ENCODE measurements around the gene HOXD12.

HOXD12 gene

DNA sequence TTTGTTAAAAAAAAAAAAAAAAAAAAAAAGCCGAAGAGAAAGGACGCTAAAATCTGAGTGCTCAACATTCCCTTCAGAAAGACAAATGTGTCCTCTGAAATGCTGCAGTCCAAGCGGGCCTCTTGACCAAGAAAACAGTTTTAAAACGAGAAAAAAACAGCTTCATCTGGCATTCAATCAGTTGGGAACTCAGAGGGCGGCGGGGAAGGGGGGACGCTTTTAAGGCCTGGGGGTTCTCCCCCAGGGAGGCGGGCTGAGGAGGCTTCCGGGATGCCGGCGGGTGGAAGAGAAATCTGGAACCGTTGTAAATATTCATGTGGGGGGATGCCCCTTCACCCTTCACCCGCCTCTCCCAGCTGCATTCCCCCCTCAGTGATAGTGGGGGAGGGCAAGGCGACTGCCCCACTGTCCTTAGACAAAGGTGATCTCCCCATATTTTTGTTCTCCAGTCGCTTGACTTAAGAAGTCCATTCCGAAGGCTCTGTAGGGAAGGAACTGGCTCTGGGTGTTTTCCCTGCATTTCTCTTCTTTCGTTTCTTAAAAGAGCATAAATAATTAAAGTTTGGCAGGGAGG lies 4.2 kb downstream of the HOXD12 start:
- DNase-seq (ENCODE audit: low read depth), result no peak
- H3K4me3 ChIP-seq (ENCODE audit: low read depth, low read length), result no peak overlapping the region

DNA sequence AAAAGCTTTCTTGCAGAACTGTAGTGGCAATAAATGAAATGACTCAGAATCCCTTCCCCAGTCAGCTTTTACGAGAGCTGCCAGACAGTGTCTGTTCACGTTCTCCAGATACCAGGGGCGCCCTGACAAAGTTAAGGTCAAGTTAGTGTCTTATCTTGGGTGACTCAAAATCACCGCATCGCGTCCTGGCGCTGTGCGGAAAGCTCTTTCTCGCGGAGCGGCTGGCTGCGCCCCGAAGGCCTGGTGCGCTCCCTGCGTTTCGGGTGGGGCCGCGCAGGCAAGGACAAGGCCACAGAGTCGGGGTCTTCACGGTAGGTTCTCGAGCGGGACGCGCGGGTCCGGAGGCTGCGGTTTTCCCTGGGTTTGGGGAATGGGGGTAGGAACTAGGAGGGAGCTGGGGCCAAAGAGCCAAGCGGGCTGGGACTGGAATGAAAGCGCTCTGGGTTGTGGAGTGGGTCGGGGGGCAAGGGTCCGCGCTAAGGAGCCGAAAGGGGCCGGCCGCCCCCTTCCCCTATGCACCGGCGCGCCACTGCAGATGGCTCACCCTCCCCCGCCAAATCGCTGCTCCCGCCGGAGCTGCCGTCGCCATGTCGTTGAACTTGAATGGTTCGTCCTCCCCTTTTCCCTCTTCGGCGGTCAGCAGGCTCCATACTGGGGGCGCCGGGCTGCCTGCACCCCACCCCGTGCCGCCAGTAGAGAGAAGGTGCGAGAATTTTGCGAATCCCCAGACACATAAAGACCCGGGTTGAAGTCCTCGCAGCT lies 4.9 kb downstream of the HOXD12 start:
- H3K4me3 ChIP-seq (ENCODE audit: low read depth, low read length), result no peak overlapping the region
- DNase-seq (ENCODE audit: low read depth), result no peak

DNA sequence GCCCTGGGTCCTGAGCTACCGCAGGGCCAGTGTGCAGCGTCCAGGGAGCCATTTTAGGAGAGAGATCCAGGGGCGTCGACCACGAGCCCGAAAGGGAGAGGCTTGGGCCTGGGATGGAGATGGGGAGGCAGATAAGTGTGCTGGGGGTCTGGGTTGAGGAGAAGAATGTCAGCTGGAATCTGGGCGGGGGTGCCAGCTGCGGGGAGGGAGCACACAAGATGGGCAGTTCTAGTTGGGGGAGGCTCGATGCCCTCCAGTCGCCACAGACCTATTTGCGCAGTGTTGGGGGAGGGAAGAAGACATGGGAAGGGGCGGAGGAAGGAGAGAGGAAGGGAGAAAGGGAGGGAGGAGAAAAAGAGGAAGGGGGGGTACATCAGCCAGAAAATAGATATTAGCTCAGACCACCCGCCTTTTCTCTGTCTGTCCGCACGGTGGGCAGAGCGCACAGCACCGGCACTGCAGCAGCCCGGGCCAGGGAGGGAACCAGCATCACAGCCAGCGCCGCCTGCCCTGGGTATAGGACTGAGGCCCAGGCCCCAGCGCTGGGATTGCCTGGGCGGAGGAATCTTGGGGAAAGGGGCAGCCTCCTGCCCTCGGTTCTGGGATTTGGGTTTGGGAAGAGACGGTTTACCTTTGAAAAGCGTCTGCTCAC lies 5.6 kb downstream of the HOXD12 start:
- no peak for DNase-seq (ENCODE audit: low read depth)
- no peak overlapping the region for H3K4me3 ChIP-seq (ENCODE audit: low read depth, low read length)

DNA sequence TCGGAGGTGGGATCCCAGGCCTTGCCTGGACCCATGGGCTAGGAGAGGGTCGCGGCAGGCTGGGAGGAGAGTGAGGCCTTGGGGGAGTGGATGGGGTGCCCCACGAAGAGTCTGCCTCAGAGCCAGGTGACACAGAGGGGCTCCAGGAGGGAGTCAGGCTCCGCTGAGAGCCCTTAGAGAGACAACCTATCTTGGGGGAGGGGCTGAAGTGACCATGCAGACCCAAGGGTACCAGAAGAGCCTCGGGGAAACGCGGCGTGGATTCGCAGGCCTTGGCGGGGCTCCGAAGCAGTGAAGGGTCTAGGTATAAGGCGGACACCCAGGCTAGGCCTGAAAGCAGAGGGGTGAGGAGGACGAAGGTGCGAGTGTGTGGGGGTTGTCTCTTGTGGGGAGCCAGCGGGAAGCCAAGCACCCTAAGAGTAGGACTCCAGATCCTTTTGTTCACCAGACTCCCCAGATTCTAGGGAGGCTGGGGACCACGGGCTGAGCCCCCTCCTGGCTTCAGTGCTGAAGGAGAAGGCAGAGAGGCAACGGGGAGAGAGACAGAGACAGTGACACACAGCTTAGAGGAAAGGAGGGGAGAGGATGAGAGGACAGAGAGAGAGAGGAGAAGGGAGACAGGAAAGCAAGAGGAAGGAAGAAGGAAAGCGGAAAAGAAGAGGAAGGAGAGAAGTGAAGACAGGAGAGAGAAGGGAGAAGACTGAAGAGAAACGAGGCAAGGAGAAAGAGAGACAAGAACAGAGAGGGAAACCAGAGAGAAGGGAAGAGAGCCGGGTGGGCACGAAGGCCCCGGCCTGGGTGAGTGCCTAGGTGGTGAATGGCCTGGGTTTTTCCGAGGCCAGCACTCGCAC lies 6.4 kb downstream of the HOXD12 start:
- DNase-seq (ENCODE audit: low read depth), result no peak
- no peak overlapping the region for H3K4me3 ChIP-seq (ENCODE audit: low read depth, low read length)

DNA sequence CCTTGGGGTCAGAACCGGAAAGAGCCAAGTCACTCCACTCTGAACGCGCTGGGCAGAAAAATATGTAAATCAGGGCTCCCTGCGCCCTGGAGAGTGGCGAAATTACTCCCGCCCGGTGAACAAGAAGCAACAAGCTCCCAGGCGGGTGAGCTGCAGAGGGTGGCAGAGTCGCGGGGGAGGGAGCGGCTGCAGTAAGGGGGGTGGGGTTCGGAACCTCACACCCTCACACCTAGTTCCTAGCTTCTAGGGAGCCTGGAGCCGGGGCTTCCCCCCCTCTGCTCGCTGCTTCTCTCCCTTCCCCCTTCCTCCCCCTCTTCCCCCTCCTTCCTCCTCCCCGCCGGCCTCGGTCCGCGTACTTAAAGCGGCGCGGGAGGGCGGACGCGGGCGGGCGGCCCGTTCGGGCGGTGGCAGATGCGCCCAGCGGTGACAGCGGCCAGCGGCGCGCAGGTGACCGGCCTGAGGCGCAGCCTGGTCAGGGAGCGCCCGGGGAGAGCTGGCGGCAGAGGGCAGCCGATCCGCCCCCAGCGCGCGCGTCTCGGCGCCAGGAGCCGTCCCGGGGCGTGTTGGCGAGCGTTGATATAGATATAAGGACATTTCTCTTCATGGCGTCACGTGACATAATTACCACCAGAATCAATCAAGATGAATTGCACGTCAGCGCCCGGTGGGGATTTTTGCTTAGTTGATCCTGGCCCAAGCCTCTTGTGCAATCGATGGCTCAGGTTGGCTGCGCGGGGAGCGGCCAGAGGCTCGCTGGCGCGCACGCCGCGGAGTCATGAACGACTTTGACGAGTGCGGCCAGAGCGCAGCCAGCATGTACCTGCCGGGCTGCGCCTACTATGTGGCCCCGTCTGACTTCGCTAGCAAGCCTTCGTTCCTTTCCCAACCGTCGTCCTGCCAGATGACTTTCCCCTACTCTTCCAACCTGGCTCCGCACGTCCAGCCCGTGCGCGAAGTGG lies 7.3 kb downstream of the HOXD12 start, which contains the start of gene HOXD11:
TSS of gene HOXD11 (plus strand) at position 700 of the 959 bp plus-strand sequence. CDS start at position 776, 76 bp downstream.
- no peak for DNase-seq (ENCODE audit: low read depth)
- no peak within 1 kb of the TSS for H3K4me3 ChIP-seq (ENCODE audit: low read depth, low read length)

DNA sequence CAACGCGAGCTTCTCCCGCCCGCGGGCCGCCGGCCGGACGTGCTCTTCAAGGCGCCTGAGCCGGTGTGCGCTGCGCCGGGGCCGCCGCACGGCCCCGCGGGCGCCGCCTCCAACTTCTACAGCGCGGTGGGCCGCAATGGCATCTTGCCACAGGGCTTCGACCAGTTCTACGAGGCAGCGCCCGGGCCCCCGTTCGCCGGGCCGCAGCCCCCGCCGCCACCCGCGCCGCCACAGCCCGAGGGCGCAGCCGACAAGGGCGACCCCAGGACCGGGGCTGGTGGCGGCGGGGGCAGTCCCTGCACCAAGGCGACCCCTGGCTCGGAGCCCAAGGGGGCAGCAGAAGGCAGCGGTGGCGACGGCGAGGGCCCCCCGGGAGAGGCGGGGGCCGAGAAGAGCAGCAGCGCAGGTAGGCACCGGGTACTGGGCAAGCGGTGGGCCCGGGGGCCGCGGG lies 8.2 kb downstream of the HOXD12 start:
- no peak for DNase-seq (ENCODE audit: low read depth)

DNA sequence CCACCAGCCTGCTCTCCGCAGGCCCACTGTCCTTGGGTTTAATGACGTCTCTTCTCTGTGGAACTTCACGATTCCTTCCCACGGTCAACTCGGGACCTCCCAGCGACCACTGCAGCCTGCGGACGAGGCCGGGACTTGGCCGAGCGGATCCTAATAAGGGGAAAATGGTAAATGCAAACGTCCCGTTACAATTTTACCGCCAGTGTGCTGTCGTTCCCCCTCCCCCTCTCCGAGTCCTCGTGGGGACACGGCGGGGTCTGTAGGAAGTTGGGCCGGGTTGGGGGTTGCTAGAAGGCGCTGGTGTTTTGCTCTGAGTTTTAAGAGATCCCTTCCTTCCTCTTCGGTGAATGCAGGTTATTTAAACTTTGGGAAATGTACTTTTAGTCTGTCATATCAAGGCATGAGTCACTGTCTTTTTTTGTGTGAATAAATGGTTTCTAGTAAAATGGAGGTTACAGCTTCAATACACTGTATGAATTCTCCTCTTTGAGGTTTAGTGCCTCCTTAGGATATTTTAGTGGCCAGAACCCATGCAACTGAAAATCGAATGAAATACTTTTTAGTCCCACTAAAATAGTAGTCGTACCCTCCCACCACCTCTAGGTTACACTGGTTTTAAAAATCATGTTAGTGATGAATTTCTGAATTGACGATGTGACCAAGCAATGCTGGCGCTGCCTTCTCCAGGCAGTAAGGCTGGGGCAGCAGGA lies 9.8 kb downstream of the HOXD12 start:
- no peak for DNase-seq (ENCODE audit: low read depth)
- H3K4me3 ChIP-seq (ENCODE audit: low read depth, low read length), result no peak overlapping the region

More for the DNA sequence above, 8.2 kb downstream of the HOXD12 start:
- H3K4me3 ChIP-seq (ENCODE audit: low read depth, low read length), result no peak overlapping the region

DNA sequence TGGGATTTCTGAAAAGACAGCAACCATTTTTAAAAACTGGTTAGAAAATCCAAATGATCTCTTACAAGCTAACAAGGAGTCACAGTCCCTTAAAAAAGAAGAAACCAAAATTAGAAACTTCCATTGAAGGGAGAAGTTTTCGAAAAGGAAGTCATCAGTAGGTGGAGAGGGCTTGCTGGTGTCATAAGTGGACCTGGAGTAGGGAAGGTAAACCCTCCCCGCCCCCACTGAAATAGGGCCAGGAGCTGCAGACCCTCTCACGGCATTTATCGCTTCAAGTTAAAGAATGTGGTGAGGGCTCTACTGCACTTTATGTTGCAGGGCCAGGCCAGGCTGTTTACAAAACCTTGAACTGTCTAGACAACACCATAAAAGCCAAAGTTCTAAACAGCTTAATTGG lies 10.4 kb downstream of the HOXD12 start:
- no peak overlapping the region for H3K4me3 ChIP-seq (ENCODE audit: low read depth, low read length)
- no peak for DNase-seq (ENCODE audit: low read depth)

DNA sequence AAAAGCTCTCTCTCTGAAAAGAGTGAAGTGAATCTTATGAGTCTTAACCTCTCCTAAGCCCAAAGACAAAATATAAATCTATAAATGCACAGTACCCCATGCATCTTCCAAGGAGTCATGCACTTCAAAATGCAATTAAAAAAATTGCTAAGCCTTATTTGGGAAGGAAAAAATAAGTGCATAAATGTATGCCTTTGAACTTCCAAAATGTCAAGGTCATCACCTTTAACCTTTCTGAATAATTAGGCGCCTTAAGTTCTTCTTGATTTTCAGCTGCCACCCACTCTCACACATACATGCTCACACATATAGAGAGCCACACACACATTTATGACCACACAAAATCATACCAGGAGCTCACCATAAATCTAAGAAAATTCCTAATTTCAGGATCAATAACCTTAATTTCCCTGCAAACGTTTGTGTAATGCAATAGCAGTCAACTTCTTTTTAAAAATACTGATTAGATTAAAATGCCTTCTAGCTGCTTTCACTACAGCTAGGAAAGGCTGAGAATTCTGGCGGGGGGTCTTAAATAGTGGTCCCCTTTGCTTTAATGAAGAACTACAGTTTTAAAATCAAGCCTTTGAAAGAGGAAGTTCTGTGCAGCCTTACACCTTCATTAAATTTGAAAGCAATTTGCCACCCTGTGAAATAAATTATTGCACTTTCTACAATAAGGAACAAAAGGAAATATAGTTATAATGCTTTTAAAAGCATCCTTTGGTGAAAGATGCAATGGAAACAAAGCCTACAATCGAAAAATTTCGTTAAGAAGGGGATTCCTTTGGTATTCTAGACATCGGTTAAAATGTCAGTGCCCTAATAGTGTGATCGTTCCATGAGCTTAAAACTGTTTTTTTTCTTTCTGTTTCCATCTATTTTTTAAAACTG lies 11.1 kb downstream of the HOXD12 start:
- no peak overlapping the region for H3K4me3 ChIP-seq (ENCODE audit: low read depth, low read length)
- DNase-seq (ENCODE audit: low read depth), result no peak

DNA sequence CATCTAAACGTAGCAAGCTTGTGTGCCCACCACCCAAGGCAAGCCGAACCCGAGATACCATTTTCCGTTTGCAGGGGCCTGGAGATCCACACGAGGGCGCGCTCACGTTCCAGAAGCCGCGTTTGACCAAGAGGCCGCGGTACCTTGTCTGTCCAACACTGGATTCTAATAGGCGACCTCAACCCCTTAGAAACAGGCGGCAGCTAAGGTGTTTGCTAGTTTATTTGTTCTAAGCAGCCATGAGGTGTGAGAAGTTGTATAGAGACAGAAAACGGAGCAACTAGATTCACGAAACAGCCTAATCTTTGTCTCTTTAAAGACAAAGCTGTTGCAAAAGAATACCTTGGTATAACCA lies 11.7 kb downstream of the HOXD12 start:
- no peak overlapping the region for H3K4me3 ChIP-seq (ENCODE audit: low read depth, low read length)
- no peak for DNase-seq (ENCODE audit: low read depth)

DNA sequence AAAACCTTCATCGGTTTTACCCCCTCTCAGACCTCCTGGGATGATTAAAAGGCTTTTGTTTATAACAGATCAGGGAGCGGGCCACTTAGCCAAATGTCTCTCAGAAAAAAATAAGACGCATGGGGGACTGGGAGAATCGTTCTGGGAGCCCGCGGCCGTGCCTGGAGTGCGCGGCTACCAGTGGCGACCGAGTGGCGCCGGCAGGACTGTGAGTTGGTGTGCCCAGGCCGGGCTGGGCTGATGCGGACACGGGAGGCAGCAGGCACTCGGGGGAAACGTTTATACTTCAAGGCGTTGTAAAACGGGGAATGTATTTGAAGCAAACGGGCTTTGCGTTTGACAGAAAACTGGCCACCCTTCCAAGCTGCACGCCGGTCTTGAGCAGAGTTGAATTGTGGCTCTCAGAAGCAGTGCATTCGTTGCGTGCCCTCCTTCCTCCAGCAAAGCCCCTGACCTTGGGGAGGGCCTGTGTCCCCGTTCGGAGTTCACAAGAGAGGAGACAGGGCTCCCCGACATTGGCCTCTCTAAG lies 12.3 kb downstream of the HOXD12 start:
- no peak overlapping the region for H3K4me3 ChIP-seq (ENCODE audit: low read depth, low read length)
- DNase-seq (ENCODE audit: low read depth), result no peak

DNA sequence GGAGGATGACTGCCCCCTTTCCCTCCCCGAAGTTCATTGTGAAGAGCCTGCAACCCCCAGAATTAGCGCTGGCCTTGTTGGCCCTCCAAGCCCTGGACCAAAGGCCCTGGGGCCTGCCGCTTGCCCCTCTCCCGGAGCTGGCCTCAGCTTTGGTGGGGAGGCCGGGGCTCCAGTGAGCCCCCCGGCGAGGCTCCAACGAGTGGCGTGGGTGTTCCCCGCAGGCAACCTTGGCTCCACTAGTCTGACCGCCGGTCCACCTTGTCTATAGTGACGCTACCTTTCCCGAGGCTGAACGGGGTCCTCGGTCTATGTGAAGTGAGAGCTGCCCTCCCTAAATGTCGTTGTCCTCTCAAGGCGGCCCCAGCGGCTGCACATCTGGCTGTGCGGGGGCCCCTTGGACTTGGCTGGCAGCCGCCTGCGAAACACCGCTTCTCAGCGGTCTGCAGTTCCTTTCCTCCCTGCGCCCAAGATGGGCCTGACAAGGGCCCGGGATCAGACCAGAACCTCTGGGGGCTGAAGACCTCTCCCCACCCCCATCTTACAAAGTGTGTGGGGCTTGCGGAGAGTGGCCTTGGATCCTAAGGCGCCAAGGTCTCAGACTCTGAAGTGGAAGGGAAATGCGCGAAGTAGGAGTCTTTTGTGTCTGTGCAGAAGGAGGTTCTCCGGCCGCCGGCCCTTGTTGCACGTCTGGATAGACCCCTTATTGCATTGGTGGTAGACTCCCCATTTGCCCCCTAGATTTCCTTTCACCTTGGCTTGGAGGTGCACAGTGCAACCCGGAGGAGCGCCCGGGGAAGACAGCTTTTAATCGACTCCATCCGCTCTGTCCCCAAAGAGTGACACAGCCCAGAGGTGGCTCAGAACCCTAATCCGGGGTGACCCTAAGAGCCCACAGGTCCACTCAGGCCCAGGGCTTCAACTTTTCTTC lies 13.0 kb downstream of the HOXD12 start:
- no peak for DNase-seq (ENCODE audit: low read depth)
- H3K4me3 ChIP-seq (ENCODE audit: low read depth, low read length), result no peak overlapping the region

DNA sequence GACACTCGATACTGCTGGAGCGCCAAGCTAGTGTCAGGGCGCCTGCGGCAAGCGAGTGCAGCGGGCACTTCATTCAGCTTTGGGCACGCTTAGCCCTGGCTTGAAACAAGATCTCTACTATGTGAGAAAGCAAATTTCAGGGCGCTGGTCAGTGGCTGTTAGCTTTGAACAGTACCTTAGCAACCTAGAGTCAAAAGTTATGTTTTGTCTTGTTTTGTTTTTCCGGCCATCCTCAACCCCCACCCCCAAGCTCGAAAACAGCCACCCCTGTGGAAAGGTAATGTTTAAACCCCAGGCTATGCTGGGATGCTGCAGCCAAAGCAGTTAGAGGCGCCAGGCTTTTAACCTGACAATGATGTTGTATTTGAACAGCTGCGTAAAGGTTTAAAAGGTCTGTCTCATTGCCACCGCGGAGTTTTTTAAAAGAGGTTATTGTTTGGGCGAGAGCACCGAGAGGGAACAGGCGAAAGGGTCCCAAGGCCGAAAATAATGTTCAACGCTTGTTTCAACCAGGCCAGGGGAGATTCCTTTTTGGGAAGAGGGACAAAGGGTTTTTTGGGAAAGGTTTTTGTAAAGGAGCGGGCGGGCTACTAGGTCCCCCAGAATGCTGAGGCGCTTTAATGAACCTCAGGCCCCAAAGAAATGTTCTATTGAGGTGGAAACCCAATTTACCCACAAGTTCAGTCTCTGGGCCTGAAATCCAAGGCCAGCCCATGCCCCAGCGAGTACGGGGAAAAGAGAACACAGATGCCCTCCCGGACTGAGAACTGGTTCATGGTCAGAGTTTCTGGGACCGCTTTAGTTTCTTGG lies 14.7 kb downstream of the HOXD12 start:
- DNase-seq (ENCODE audit: low read depth), result no peak
- H3K4me3 ChIP-seq (ENCODE audit: low read depth, low read length), result no peak overlapping the region

DNA sequence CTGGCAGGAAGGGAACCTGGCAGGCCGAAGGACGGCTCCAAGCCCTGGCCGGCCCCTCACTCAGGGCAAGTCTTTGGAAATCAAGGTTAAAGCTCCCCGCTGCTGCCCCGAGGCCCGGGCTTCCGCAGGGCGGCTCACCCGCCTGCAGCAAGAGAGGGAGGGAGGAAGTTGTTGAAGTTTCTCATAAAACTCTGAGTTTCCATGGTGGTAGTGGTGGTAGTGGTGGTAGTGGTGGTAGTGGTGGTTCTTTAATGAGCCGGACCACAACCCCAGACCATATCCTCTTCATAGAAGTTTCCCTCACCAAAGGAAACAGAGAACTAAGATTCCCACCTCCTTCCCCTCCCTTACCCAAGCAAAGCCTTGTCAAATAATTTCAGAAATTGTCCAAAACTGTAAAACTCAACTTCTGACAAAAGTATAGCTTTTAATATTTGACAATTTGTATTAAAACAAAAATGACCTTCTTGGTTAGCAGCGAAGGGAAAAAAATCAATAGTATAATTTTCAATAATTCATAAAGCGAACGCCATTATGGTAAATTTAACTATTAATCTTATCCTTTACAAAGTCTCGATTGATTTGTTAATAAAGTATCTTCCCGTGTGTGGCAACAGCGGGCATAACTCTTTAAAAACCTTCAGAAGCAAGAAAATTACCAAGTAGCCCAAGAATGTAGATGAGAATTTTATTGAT lies 15.5 kb downstream of the HOXD12 start:
- no peak for DNase-seq (ENCODE audit: low read depth)

More for the DNA sequence above, 15.5 kb downstream of the HOXD12 start:
- H3K4me3 ChIP-seq (ENCODE audit: low read depth, low read length), result no peak overlapping the region
